H1 (cell line): ENCODE measurements around the gene CIB2. TPM values are rescaled to one million over a fixed set of nuclear protein-coding genes. Genes with fewer than 3 reads are reported as not detected.

ENCODE experiments used
- CTCF ChIA-PET: fragments of 300-600 bp; sonication (Branson Sonifier 250); formaldehyde crosslinking; loops from one replicate; lab custom pipeline; 2021; ENCODE audit not compliant: partially characterized antibody; lab: Charles Lee
- POLR2A ChIA-PET: fragments of 300-600 bp; sonication (Branson Sonifier 250); formaldehyde crosslinking; loops from one replicate; lab custom pipeline; 2021; ENCODE audit warnings: inconsistent platforms; ENCODE audit not compliant: partially characterized antibody; lab: Charles Lee
- DNase-seq, 2 experiments: peaks; one replicate each; pipeline versions ENCODE4 v3.0.0 to v3.0.0-alpha.2; 2010 to 2022; ENCODE audit warnings: low spot score in 2 of 2, low read depth in 1 of 2, mixed read lengths in 1 of 2
- FAIRE-seq: peaks from 2 replicates; lab custom pipeline; 2011; peaks lifted over from hg19 to GRCh38; lab: Jason Lieb, UNC
- H2AFZ ChIP-seq: 2 replicates; pipeline ENCODE4 v1.8.1; 2012; ENCODE audit warnings: low read length, inconsistent platforms
- H2AK5ac ChIP-seq: 2 replicates; pipeline ENCODE4 v1.6.1; 2013; ENCODE audit warnings: low read depth, low read length
- H2BK120ac ChIP-seq: replicated peaks from 2 replicates; pipeline ENCODE3; 2013; ENCODE audit warnings: low read depth, low read length, inconsistent platforms
- H2BK12ac ChIP-seq: 2 replicates; pipeline ENCODE4 v1.6.1; 2013; ENCODE audit warnings: low read depth, low read length
- H2BK15ac ChIP-seq: 2 replicates; pipeline ENCODE4 v1.6.1; 2013; ENCODE audit warnings: low read length
- H2BK20ac ChIP-seq: 2 replicates; pipeline ENCODE4 v1.6.1; 2013; ENCODE audit warnings: low read length
- H2BK5ac ChIP-seq: 2 replicates; pipeline ENCODE4 v1.6.1; 2013; ENCODE audit warnings: low read depth, low read length
- H3K14ac ChIP-seq: 2 replicates; pipeline ENCODE4 v1.6.1; 2013; ENCODE audit warnings: inconsistent platforms; ENCODE audit not compliant: insufficient read length
- H3K18ac ChIP-seq: 2 replicates; pipeline ENCODE4 v1.6.1; 2013; ENCODE audit warnings: low read length; ENCODE audit errors: extremely low read depth
- H3K23ac ChIP-seq: 2 replicates; pipeline ENCODE4 v1.6.1; 2013; ENCODE audit warnings: inconsistent platforms; ENCODE audit not compliant: insufficient read length
- H3K23me2 ChIP-seq: 2 replicates; pipeline ENCODE4 v1.6.1; 2013; ENCODE audit warnings: low read depth, low read length
- H3K27ac ChIP-seq: 2 replicates; pipeline ENCODE4 v1.6.1; 2011; ENCODE audit warnings: low read depth, low read length, inconsistent platforms
- H3K27me3 ChIP-seq, 4 experiments: replicated peaks in 1 of 4; 1 replicate in 1 of 4; 2 replicates in 3 of 4; pipeline versions ENCODE4 v1.6.1 to v1.8.1; 2011 to 2013; ENCODE audit warnings: low read length in 3 of 4, mild to moderate bottlenecking in 3 of 4, inconsistent platforms in 2 of 4, mixed read lengths in 2 of 4, moderate library complexity in 1 of 4; ENCODE audit not compliant: control insufficient read depth in 3 of 4, insufficient read depth in 3 of 4; ENCODE audit errors: extremely low read depth in 1 of 4
- H3K36me3 ChIP-seq, 4 experiments: 2 replicates each; pipeline versions ENCODE4 v1.6.1 to v1.8.1; 2011 to 2013; ENCODE audit warnings: mild to moderate bottlenecking in 4 of 4, low read length in 3 of 4, moderate library complexity in 2 of 4, control low read depth in 1 of 4, inconsistent platforms in 1 of 4; ENCODE audit not compliant: insufficient read depth in 4 of 4, control insufficient read depth in 2 of 4
- H3K4ac ChIP-seq: replicated peaks from 2 replicates; pipeline ENCODE3; 2013; ENCODE audit warnings: low read length, low read depth, mixed read lengths, inconsistent platforms; ENCODE audit not compliant: insufficient read length
- H3K4me1 ChIP-seq, 4 experiments: replicated peaks in 1 of 4; 1 replicate in 1 of 4; 2 replicates in 3 of 4; pipeline versions ENCODE4 v1.6.1 to v1.8.1; 2011 to 2013; ENCODE audit warnings: low read length in 3 of 4, inconsistent platforms in 2 of 4, mixed read lengths in 1 of 4; ENCODE audit not compliant: insufficient read depth in 4 of 4, control insufficient read depth in 3 of 4
- H3K4me2 ChIP-seq, 2 experiments: 2 replicates each; pipeline versions ENCODE4 v1.6.1 to v1.8.1; 2011 to 2013; ENCODE audit warnings: low read depth in 2 of 2, low read length in 2 of 2, control low read depth in 1 of 2, inconsistent platforms in 1 of 2, mild to moderate bottlenecking in 1 of 2; ENCODE audit not compliant: insufficient read depth in 1 of 2
- H3K4me3 ChIP-seq, 4 experiments: fragments of 200-600, 300-600 bp in 1 of 4; sonication (generic), shearing (Covaris generic), sonication (Bioruptor Twin) in 1 of 4; 2 replicates each; pipeline versions ENCODE4 v1.5.1 to v1.8.1; 2011 to 2016; ENCODE audit warnings: low read length in 4 of 4, low read depth in 3 of 4, control low read depth in 2 of 4, inconsistent platforms in 2 of 4, mild to moderate bottlenecking in 2 of 4, mixed read lengths in 1 of 4, moderate library complexity in 1 of 4; ENCODE audit not compliant: insufficient read depth in 2 of 4; ENCODE audit errors: extremely low read depth in 1 of 4
- H3K56ac ChIP-seq: replicated peaks from 2 replicates; pipeline ENCODE3; 2013; ENCODE audit warnings: low read depth, mild to moderate bottlenecking, mixed read lengths, low read length, inconsistent platforms; ENCODE audit not compliant: insufficient read length
- H3K79me1 ChIP-seq: 2 replicates; pipeline ENCODE4 v1.6.1; 2013; ENCODE audit warnings: low read depth, low read length, control low read depth
- H3K79me2 ChIP-seq, 2 experiments: 2 replicates each; pipeline versions ENCODE4 v1.6.1 to v1.8.1; 2012 to 2013; ENCODE audit warnings: low read length in 2 of 2, mild to moderate bottlenecking in 2 of 2, inconsistent platforms in 1 of 2; ENCODE audit not compliant: insufficient read depth in 2 of 2, control insufficient read depth in 1 of 2
- H3K9ac ChIP-seq, 4 experiments: replicated peaks in 1 of 4; 1 replicate in 1 of 4; 2 replicates in 3 of 4; pipeline versions ENCODE4 v1.6.1 to v1.8.1; 2011 to 2013; ENCODE audit warnings: low read depth in 3 of 4, low read length in 3 of 4, control low read depth in 2 of 4, mild to moderate bottlenecking in 2 of 4, moderate library complexity in 2 of 4, inconsistent platforms in 1 of 4; ENCODE audit errors: extremely low read depth in 1 of 4
- H3K9me3 ChIP-seq, 2 experiments: 2 replicates each; pipeline versions ENCODE4 v1.6.1 to v1.8.1; 2012 to 2013; ENCODE audit warnings: mild to moderate bottlenecking in 2 of 2, moderate library complexity in 2 of 2, control low read depth in 1 of 2, inconsistent platforms in 1 of 2, low read depth in 1 of 2, low read length in 1 of 2, mixed read lengths in 1 of 2; ENCODE audit not compliant: insufficient read depth in 2 of 2
- H4K20me1 ChIP-seq, 2 experiments: replicated peaks in 1 of 2; 2 replicates each; pipeline versions ENCODE3 to v1.8.1; 2011 to 2013; ENCODE audit warnings: inconsistent platforms in 2 of 2, low read length in 2 of 2, mild to moderate bottlenecking in 1 of 2; ENCODE audit not compliant: insufficient read depth in 2 of 2, control insufficient read depth in 1 of 2
- H4K5ac ChIP-seq: 2 replicates; pipeline ENCODE4 v1.6.1; 2013; ENCODE audit warnings: low read length, low read depth, mixed read lengths, inconsistent platforms; ENCODE audit not compliant: insufficient read length
- H4K8ac ChIP-seq: 2 replicates; pipeline ENCODE4 v1.8.0; 2013; ENCODE audit warnings: mild to moderate bottlenecking, moderate library complexity, low read length, inconsistent platforms; ENCODE audit not compliant: insufficient read depth; ENCODE audit errors: extremely low read depth
- H4K91ac ChIP-seq: replicated peaks from 2 replicates; pipeline ENCODE3; 2013; ENCODE audit warnings: low read length, mixed read lengths, inconsistent platforms; ENCODE audit not compliant: insufficient read length
- ATF3 ChIP-seq: IDR thresholded peaks from 2 replicates; pipeline ENCODE4 v1.6.1; 2011; ENCODE audit warnings: low read depth, mild to moderate bottlenecking, low read length; ENCODE audit not compliant: insufficient read depth
- BCL11A ChIP-seq, 2 experiments: IDR thresholded peaks; one replicate each; pipeline ENCODE4 v1.6.1; 2011; ENCODE audit warnings: low read depth in 2 of 2, low read length in 2 of 2, mild to moderate bottlenecking in 2 of 2
- WGBS, 2 experiments: shearing (Covaris generic) in 1 of 2; methylation state at CpG; one replicate each; pipeline versions ENCODE4 v1.1.6 to v1.1.7; 2013 to 2015; ENCODE audit warnings: low lambda C conversion rate in 2 of 2, mixed read lengths in 2 of 2, inconsistent platforms in 1 of 2, low coverage in 1 of 2, missing lambda C conversion rate in 1 of 2; ENCODE audit not compliant: insufficient replicate concordance in 2 of 2, insufficient coverage in 1 of 2, insufficient read length in 1 of 2; ENCODE audit errors: extremely low coverage in 1 of 2, missing lambda C conversion rate in 1 of 2; 5-methylcytosine and 5-hydroxymethylcytosine counted together
- polyA plus RNA-seq, 7 experiments: library from polyadenylated mRNA; depleted of rRNA in 3 of 7; stranded (reverse) in 5 of 7; unstranded in 2 of 7; fragments of >200 nt in 5 of 7; fragments of 200-250 nt in 2 of 7; gene quantifications; 1 replicate in 5 of 7; 2 replicates in 1 of 7; 4 replicates in 1 of 7; pipeline versions ENCODE4 v1.2.1 to v1.2.3, GENCODE V29; 2011 to 2013; ENCODE audit warnings: missing spikeins in 2 of 7, mixed read lengths in 2 of 7
- total RNA-seq: library from RNA; stranded (reverse); fragmentation: NEBNext Ultra II Directional; extraction: Animal tissue kit (Norgen Biotek cat#: 25700); gene quantifications from 2 replicates; pipeline ENCODE4 v1.2.1, GENCODE V29; 2021

Gene CIB2
- total and polyA plus RNA-seq, 2 of the 8 experiments (the other 6 are each of a cell fraction or from before 2014, with no cell fraction given), result 41.5 to 45.8 TPM

- 0 out of 7 replicates have a peak, but pooled peaks cover 0 to 4% (median 0%) of the 10 kb centered on the region in 4 experiments for H3K4me1 ChIP-seq
- H3K4me3 ChIP-seq, result no peak overlapping the region
- no peak overlapping the region for H2AFZ ChIP-seq
- 76% methylated on average over 3 of the region's 3 CpGs; no CpG with 5 or more reads in 1 of the 2 experiments for WGBS, 2 experiments
- TF ChIP-seq BCL11A (IDR thresholded peaks at IDR 0.05; ENCODE audit: low read depth in 2 of 2, low read length in 2 of 2) (no peak), ATF3 (no peak)
- no peak overlapping the region for H2BK15ac ChIP-seq
- H3K4ac ChIP-seq, result no peak overlapping the region
- peaks cover 0 to 5% (median 2%) of the 10 kb centered on the region in 4 experiments; a peak in 3 of 7 replicates for H3K27me3 ChIP-seq
- H3K23ac ChIP-seq, result no peak overlapping the region
- no peak overlapping the region for H3K27ac ChIP-seq
- H3K36me3 ChIP-seq, result no peaks in the 10 kb centered on the region
- H4K91ac ChIP-seq, result no peak overlapping the region
- no peak overlapping the region for H2BK20ac ChIP-seq
- H3K56ac ChIP-seq, result no peak overlapping the region
- no peak overlapping the region for H3K18ac ChIP-seq
- H2BK120ac ChIP-seq, result no peak overlapping the region
- no peak overlapping the region for H3K9ac ChIP-seq
- no peaks in the 10 kb centered on the region for H3K79me2 ChIP-seq
- ChIA-PET CTCF (interaction anchor here (0.9 to 8.0 kb wide), 7 partner anchors 19 to 122 kb away, joined by 3 to 51 read pairs (median 4); no protein-coding TSS in a partner anchor), POLR2A (no interaction called here)
- no peaks in the 10 kb centered on the region for H3K79me1 ChIP-seq
- no peaks in the 10 kb centered on the region for H4K20me1 ChIP-seq
- no peaks in the 10 kb centered on the region for H3K23me2 ChIP-seq
- H2BK5ac ChIP-seq, result no peak overlapping the region
- H2AK5ac ChIP-seq, result no peak overlapping the region
- no peak overlapping the region for H4K8ac ChIP-seq
- no peaks in the 10 kb centered on the region for H3K9me3 ChIP-seq
- H3K14ac ChIP-seq, result no peak overlapping the region
- H3K4me2 ChIP-seq, result no peak overlapping the region
- DNase-seq (no peak), FAIRE-seq (no peak)
- no peak overlapping the region for H2BK12ac ChIP-seq
- no peak overlapping the region for H4K5ac ChIP-seq
Observed at GRCh38 chr15:78088773-78089080, 42.5 kb downstream of the CIB2 start.
